ENCODE measurements around the gene ATG13.

ATG13 gene

DNA sequence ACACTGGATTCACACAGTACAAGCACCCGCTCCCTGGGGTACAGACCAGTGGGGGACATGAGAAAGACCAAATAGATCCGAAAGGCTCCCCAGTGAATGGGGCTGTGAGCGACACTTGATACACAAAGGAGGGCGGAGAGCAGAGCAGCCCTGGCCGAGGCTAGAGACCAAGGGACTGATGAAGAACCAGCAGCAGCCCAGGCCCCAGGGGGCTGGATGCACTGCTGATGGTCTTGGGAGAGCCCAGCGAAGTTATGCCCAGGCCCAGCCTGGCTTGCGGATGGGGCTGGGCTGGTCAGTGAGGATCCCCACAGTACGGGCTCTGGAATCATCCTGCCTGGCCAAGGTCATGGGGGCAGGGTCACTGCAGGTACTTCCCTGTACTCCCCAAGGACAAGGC, 59.8 kb downstream of the ATG13 start:
- DNase-seq = no peak

DNA sequence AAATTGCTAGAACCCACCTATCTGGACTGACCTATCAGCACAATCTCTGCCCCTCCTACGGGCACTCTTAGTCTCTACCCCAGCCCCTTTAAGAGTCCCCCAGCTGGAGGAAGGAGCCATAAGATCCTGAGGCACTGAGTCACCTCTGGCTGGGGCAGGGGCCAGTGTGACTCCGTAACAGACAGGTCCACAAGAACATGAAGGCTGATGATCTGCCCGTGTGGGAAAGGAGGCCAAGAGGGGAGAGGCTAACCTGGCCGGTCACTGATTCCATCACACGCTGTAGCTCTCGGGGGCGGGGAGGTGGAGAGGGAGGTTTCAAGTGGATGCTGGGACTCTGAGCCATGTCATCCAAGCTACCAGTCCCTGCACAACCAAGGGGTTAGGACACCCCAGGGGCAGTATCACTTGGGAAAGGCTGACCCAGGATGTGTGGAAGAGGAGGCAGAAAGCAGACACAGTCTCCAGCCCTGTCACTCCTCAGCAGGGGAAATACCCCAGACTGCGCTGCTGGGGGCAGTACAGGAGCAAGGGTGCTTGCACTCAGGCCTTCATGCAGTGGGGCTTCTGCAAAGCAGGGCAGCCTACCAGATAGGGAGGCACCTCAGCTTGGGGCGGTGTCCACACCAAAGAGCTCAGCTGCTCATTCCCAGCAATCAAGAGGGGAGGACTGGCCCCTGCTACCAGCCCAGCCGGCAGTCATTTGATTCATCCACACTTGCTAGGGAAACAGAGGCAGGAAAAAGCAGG, 60.8 kb downstream of the ATG13 start:
- DNase-seq = no peak

DNA sequence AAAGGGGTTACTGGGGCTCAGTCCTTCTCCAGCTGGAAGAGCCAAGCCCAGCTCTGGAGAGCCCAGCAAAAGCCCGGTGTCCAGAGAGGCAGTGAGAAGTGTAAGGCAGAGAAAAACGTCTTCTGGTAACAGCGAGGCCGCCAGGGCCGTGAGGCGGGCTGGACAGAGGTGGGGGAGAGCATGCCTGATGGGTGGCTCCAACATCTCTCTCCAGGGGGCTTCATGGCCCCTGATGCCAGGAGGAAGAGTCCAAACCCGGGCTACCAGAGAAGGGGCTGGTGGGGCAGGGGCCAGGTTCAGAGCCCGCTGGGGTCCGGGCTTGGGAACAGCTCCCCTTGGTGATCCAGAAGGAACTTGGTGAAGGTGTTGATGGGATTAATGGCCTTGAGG, 61.4 kb downstream of the ATG13 start:
- no peak for DNase-seq

DNA sequence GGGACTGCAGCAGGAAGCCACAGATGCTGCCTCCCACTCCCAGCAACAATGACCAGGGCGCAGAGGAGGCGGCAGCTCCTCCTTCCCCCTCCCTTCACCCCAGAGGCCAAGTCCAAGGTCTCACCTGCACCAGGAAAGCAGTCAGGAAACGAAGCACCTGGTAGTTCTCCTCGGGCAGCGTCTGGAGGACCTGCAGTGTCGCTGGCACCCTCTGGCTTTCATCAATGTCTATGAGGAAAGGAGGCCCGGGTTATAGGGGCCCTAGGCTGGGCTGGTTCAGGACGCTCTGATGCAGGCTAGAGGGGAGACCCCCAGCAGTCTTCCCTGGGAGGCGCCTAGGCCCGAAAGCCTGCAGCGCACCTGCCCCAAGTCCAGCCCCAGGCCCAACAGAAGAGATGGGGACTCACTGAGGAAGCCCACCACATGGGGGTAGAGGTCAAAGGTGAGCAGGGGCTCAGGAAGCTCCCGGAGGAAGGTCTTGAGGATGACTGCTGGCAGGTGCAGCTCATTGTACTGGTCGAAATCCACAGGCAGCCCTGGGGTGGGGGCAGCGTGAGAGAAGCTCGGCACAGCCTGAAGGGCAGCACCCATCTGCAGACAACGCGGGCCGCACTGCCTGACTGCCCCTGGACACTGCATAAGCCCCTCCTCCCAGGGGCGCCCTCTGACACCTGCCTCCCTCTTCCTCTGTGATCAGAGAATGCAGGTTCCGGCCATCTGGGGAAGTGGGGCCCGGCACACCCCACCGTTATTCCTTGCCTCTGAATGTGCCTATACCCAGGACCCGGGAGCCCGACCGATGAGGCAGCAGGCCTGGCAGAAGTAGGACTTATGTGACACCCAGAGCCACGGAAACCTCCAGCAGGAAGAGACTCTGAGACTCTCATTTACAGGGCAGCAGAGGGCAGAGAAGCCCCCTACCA, 62.1 kb downstream of the ATG13 start:
- no peak for DNase-seq

DNA sequence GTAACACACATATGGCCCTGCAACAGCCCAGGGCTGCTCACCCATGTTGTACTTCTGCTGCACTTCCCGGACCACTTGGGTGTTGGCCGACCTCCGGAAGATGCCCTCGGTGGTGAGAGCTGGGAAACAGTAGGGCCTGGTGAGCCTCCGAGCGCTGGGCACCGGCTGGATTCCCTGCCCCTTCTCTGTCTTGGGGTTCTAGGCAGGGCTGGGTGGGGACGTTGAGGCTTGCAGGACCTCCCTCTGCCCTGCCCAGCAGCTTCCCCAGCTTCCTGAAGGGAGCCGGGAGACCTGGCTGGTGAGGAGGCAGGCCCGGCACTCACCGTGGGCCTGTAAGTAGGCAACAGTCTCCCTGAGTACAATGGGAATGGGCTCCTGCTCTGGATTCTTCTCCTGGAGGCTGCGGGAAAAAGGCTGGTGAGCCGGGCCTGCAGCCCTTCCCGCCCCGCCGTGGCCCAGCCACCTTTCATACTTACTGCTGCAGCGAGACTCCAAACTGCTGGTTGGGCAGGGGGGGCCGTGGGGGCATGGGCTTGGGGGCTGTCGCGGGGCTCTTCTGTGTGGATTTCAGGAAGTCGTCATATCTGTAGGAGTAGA, 62.9 kb downstream of the ATG13 start:
- no peak for DNase-seq

DNA sequence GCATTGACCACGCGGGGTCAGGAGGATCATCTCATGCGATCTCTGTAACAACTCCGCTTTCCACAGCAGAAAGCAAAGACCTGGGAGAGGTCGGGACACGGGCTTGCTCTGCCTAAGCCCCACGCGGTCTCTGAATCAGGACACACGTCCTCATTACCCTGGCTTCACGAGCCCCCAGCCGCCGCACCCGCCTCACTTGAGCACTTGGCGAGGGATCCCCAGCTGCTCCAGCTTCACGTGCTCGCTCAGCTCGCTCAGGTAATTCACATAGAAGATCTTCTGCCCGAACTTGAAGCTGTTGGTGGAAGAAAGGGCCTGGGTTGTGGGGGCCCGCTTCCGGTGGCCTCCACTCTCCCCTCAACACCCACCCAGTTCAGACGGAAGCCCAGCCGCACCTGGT, 63.5 kb downstream of the ATG13 start:
- no peak for DNase-seq

DNA sequence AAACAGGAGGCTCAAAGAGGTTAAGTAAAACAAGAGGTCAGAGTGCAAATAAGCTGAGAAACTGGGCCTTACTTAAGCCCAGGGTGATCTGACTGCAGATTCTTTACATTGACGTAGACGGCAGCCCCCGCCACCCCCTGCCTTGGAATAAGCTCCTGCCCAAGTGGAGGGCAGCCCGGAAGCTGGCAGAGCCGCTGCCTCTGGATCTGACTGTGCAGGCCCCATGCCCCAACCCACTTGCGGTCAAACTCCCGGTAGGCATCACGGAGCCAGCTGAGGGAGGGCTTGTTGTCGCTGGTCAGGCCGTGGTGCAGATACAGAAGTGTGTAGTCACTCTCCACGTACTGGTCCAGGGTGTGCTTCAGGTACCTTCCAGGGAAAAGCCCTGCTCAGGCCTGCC, 64.5 kb downstream of the ATG13 start:
- DNase-seq = no peak

DNA sequence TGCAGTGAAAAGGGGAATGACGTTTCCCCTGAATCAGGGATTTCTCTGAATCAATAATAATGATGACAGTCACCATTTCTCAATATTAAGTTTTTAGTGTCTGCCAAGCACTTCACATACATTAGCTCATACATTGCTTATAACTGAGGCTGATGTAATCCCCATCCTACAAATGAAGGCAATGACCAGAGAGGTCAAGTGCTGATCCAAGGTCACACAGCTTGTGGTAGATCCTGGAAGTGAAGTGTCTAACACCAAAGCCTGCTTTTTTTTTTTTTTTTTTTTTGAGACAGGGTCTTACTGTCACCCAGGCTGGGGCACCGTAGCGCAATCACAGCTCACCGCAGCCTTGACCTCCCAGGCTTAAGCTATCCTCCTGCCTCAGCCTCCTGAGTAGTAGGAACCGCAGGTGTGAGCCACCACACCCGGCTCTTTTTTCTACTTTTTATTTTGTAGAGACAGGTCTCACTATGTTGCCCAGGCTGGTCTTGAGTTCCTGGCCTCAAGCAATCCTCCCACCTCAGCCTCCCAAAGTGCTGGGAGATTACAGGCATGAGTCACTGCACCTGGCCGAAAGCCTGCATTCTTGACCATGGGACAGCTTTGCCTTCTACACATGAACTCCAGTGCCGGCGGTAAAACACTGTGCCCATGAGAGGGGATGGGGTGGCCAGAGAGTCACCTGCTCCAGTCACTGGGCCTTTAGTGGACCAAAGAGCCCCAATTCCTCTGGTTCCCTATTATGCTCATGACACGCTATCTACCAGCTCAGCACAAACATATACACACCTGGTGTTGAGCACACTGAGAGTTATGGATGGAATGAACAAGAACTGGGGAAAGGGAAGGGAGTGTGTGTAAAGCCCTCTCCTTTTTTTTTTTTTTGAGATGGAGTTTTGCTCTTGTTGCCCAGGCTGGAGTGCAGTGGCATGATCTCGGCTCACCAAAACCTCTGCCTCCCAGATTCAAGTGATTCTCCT, 65.7 kb downstream of the ATG13 start:
- no peak for DNase-seq

DNA sequence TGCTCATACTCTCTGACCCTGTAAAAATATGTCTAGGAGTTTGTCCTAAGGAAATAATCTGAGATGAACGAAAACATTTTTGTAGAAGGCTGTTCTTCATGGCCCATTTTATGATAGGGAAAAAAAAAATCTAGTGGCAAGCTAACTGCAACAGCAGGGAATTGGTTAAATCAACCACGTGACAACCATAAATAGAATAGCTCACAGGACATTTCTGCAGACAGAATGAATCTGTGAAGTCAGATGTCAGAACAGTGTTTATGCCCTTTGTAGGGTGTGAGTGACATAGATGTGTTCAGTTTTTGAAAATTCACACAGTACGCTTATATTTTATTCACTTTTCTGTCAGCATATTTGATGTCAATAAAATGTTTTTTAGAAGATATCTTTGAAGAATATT, 67.0 kb downstream of the ATG13 start:
- DNase-seq = no peak

DNA sequence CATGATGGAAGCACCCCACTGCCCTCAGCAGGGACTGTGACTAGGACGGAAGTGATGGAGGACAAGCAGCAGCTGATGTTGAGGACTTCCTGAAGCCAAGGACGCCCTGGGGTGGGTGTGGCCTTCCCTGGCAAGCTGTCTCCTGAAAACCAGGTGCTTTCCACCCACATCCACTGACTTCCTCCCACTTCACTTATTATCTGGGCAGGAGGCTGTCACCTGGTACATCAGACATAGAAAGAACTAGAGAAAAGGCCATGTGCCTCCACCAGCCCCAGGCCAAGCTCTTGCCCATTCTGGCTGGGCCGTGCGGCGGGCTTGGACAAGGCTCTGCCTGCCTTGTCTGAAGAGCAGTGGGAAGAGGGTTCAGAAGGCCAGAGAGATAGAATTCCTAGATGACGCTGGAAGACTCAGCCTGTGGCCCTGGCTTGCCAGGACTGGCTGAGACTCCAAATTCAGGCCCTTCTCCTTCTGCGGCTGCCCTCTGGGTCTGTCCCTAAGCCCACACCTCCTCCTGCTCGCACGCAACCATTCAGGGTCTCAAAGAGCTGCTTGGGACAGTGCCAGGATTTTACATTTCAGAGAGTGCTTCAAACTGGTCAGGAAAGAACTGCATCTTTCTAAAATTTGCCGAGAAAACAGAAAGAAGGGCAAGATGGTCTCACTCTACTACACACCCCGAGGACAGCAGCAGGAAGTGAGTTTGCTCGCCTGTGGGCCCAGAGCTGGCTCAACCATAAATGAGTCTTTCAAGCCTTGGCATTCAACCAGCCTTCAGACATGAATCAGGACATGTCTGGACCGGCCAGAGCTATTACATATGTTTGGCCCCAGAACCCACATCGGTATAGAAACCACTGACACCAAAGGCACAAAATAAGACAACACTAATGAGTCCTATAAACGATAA, 69.8 kb downstream of the ATG13 start:
- no peak for DNase-seq

DNA sequence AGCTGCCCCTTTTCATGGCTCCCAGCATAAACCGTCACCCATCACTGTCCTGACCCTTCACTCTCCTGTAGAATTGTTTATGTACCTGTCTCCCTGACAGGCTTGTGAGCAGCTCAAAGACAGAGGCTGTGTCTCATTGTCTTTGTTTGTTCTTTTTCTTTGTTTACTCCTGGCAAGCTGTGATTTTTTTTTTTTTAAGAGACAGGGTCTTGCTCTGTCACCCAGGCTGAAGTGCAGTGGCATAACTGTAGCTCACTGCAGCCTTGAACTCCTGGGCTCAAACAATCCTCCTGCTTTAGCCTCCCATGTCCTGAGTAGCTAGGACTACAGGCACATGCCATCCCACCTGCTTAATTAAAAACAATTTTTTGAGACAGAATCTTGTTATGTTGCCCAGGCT, 73.3 kb downstream of the ATG13 start:
- no peak for DNase-seq

DNA sequence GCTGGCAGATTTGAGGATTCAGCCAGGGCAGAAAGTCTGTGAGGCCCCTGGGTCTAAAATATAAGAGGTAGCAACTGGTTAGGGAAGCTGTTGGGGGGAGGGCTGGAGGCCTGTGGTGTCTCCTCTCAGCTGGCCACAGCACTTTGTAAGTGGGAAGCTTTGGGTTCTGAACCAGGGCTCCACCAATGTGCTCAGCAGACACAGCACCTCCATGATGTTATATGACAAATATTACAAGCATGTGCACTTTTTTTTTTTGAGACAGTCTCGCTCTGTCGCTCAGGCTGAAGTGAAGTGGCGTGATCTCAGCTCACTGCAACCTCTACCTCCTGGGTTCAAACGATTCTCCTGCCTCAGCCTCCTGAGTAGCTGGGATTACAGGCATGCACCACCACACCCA, 75.1 kb downstream of the ATG13 start:
- no peak for DNase-seq

DNA sequence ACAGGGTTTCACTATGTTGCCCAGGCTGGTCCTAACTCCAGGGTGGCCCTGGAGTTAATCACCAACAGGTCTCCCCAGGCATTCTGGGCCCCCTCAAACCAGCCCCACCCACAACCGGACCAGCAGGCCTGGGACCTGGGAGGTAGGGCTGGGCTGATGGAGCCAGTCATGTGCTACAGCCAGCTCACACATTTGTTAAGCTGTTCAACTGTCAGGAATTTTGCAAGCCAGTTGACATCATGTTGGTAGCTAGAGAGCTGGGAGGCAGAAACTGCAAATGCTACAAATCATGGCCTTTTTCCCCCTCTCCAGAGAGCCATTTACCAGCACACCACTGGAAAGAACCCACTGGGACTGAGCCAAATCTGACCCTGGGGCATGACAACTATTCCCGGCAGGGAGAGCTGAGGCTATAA, 76.3 kb downstream of the ATG13 start:
- DNase-seq = no peak

DNA sequence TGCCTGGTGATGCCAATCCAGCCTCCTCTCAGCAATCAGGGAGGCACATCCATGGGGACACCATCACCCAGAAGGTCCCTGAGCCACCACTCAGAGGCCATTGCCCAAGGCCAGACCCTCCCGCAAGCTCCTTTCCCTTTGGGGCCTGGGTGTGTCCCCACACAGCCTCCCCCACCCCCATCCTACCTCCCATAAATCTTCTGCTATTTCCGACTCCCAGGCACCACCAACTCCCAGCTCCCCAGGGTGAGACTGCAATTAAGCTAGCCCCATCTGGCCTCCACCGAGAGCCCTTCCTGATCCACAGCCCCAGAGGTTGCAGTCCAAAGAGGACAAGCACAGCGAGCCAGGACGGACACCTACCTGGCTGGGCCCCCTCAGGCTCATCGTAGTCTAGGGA, 76.7 kb downstream of the ATG13 start:
- DNase-seq = no peak

DNA sequence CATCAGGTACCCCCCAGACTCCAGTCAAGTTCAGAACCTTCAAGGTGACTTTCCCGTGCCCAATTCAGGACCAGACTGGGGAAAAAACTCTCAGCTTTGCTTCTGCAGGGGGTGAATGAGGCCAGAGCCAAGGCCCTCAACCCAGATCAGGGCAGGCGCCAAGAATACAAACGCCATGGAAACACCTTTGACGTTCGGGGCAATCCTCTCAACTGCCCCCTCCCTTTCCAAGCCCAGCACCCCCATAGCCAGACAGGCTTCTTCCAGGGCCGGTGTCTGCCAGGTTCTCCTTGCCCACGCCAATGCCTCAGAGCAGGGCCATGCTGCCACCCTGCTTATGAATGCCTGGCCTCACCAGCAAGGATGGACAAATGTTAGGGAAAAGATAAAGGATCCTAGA, 77.3 kb downstream of the ATG13 start:
- DNase-seq = no peak

DNA sequence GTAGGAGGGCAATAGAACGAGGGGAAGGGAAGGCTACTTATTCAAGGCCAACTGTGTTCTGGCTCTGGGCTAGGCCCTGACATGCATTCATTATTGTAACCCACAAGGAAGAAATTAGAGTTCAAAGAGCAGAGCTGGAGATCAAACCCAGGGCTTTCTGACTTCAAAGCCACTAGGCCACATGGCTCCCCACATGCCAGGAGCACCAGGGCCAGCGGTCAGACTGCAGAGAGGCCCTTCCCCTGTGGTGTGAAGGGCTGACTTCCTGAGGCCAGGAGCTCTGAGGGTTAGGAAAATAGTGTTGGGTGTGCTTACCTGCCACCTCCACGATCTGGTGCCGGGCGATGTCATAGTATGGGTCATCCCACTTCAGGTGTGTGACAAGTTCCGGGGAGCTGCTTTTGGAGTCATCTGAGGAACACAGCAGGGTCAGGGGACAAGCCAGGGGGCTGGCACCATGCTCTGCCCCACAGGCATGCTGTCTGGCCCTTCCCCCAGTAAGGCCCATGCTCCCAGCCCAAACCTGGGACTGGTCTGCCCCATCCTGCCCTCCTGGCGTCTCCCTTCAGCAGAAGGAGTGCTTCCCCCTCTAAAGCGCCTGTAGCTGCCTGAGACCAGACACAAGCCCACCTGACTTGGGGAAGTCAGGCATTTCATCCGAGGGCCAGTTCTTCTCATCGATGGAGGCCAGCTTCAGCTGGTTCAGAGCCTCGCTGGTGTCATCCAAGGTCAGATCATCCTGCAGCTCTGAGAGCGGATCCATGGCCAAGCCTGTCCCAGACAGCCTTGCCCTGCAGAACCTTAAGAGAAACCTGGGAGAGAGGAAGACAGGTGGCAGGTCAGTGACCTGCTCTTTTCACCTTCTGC, 78.2 kb downstream of the ATG13 start:
- DNase-seq = no peak

DNA sequence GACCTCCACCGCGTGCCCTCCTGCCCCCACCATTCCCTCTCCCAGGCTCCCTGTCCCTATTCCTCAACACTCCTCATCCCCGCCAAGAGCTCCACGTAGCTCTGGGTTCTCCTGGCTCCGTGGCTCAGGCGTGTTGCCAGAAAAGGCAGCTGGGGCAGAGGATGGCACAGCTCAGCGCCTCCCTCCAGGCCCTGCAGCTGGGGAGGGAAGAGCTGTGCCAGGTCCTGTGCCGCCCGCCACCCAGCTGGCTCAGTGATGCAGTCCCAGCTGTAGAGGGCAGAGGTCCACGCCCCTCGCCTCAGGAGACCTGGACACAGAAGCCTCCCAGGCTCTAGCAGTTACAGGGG, 78.8 kb downstream of the ATG13 start:
- DNase-seq = no peak

DNA sequence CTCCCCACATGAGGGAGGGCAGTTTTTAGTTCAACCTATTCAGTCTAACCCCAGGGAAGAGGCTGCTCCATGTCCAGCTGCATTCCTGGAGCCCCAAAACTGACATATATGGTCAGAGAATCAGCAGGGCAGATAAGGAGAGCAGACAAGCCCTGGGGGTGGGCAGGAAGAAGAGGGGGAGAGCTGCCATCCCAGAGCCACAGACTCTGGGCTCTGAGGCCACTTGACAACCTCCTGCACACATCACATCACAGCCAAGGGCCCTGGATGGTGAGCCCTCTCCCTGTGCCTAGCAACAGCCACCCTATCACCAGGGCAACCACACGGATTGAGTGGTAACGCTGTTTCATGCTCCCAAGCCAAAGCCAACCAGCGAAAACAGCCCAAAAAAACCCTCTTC, 80.0 kb downstream of the ATG13 start:
- DNase-seq = no peak

DNA sequence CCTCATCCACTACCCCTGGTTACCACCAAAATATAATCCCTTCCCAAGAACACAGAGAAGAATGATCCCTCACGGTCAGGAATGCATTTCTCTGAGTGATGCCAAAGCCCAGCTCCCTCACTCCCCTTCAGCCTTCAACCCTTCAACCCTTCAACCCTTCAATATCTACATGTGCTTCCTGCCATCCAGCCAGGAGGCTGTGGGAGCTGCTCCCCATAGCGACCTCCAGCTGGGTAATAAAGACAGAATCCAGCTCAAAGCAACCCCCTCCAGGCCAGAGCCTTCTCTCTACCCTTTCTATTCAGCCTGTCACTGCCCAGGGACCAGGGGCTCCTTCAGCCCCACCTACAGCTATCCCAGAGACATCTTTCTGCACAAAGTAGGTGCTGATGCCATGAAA, 80.4 kb downstream of the ATG13 start:
- no peak for DNase-seq

DNA sequence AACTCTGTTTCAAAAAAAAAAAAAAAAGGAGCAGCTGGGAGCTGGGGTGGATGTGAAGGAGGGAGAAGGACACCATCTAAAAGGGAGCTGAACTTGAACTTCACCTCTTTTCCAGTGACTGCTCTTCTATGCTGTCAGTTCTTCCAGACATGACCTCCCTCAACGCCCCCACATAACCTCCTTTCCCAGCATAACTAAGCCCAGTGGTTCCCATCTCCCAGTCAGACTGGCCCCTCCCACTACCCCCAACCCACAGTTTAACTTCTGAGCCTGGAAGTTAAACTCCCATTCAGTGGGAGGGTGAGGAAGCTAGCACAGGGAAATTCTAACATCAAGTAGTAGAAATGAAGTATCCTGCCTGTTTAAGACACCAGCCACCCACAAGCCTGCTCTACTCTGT, 81.2 kb downstream of the ATG13 start:
- no peak for DNase-seq
